ENCODE measurements around the gene GRHL3. TPM values are rescaled to one million over a fixed set of nuclear protein-coding genes. Genes with fewer than 3 reads are reported as not detected.

GRHL3 gene
- total RNA-seq, 4 donors from 2014 or later, result 77.6 to 179 (median 115) TPM

- Histone ChIP-seq H3K36me3 (peaks cover 0 to 7% (median 0%) of the 10 kb centered on the region in 3 donors), H3K9me3 (no peaks in the 10 kb centered on the region), H3K4me3 (no peak overlapping the region), H3K27ac (peak overlapping the region in 2 of 4 donors; percentile 86 to 90), H3K27me3 (no peaks in the 10 kb centered on the region), H3K4me1 (peaks cover 13 to 99% (median 42%) of the 10 kb centered on the region in 3 donors)
- no peak for DNase-seq
- 87 to 93% methylated on average over 6 to 11 of the region's 11 CpGs for WGBS, 2 donors
- intact Hi-C loops (cut with DNase I), result no loop called here
- TF ChIP-seq CTCF (IDR thresholded peaks at IDR 0.05) (no peak), POLR2A (IDR thresholded peaks at IDR 0.05) (no peak)
These were observed 67.8 kb downstream of the GRHL3 start for GRCh38 chr1:24386931-24387330.

- Histone ChIP-seq H3K4me1 (peaks cover 13 to 100% (median 50%) of the 10 kb centered on the region in 3 donors), H3K4me3 (no peak overlapping the region), H3K27ac (peak overlapping the region in 1 of 4 donors; percentile 91), H3K9me3 (no peaks in the 10 kb centered on the region), H3K36me3 (peaks cover 0 to 7% (median 0%) of the 10 kb centered on the region in 3 donors), H3K27me3 (no peaks in the 10 kb centered on the region)
- no peak for DNase-seq
- intact Hi-C loops (cut with DNase I), result no loop called here
- WGBS, 2 donors, result 64 to 79% methylated on average over 1 of the region's 1 CpG
- TF ChIP-seq CTCF (IDR thresholded peaks at IDR 0.05) (no peak), POLR2A (IDR thresholded peaks at IDR 0.05) (no peak)
These were observed 68.5 kb downstream of the GRHL3 start for GRCh38 chr1:24387636-24388175.

GRCh38 chr1:24388331-24388885, 69.3 kb downstream of the GRHL3 start:
- H3K27ac ChIP-seq, result peak overlapping the region in 3 of 4 donors; percentile 59 to 91 (median 90)
- H3K9me3 ChIP-seq, result no peaks in the 10 kb centered on the region
- H3K27me3 ChIP-seq, result no peaks in the 10 kb centered on the region
- DNase-seq, result no peak
- TF ChIP-seq POLR2A (IDR thresholded peaks at IDR 0.05) (no peak), CTCF (IDR thresholded peaks at IDR 0.05) (no peak)
- no peak overlapping the region for H3K4me3 ChIP-seq
- 87% methylated on average over 8 of the region's 8 CpGs for WGBS, 2 donors
- intact Hi-C loops (cut with DNase I), result no loop called here
- peaks cover 13 to 100% (median 47%) of the 10 kb centered on the region in 3 donors for H3K4me1 ChIP-seq
- peaks cover 0 to 7% (median 0%) of the 10 kb centered on the region in 3 donors for H3K36me3 ChIP-seq

GRCh38 chr1:24389231-24389678, 70.1 kb downstream of the GRHL3 start:
- Histone ChIP-seq H3K27ac (peak overlapping the region; percentile 46 to 91 (median 74)), H3K9me3 (no peaks in the 10 kb centered on the region), H3K4me3 (no peak overlapping the region), H3K27me3 (no peaks in the 10 kb centered on the region), H3K36me3 (peaks cover 0 to 7% (median 0%) of the 10 kb centered on the region in 3 donors), H3K4me1 (peaks cover 13 to 98% (median 43%) of the 10 kb centered on the region in 3 donors)
- WGBS, 2 donors, result 45 to 69% methylated on average over 4 of the region's 4 CpGs
- intact Hi-C loops (cut with DNase I), result no loop called here
- TF ChIP-seq CTCF (IDR thresholded peaks at IDR 0.05) (no peak), POLR2A (IDR thresholded peaks at IDR 0.05) (no peak)
- no peak for DNase-seq
